ENCODE measurements around the gene OCRL.

The OCRL gene

GRCh38 chrX:129632443-129632842 is 92.4 kb downstream of the OCRL start:
- TF ChIP-seq MAX (IDR thresholded peaks at IDR 0.05) (no peak), ZBTB7A (IDR thresholded peaks at IDR 0.05; ENCODE audit: low read depth) (no peak), YY1 (IDR thresholded peaks at IDR 0.05; ENCODE audit: low read depth) (no peak), TEAD4 (IDR thresholded peaks at IDR 0.05) (no peak), USF1 (IDR thresholded peaks at IDR 0.05) (no peak)

- TF ChIP-seq YY1 (IDR thresholded peaks at IDR 0.05; ENCODE audit: low read depth): no peak
- TF ChIP-seq ZBTB7A (IDR thresholded peaks at IDR 0.05; ENCODE audit: low read depth): no peak
- TF ChIP-seq CREB1 (IDR thresholded peaks at IDR 0.05; ENCODE audit: low read depth): no peak
- no peak for TF ChIP-seq NFIC (IDR thresholded peaks at IDR 0.05)
- no peak for TF ChIP-seq TAF1 (IDR thresholded peaks at IDR 0.05; ENCODE audit: low read depth)
- no peak for TF ChIP-seq REST (IDR thresholded peaks at IDR 0.05; ENCODE audit: low read depth)
- no peak for TF ChIP-seq RAD21 (IDR thresholded peaks at IDR 0.05; ENCODE audit: low read depth)
- no peak for TF ChIP-seq TCF12 (IDR thresholded peaks at IDR 0.05; ENCODE audit: low read depth)
- no peak for TF ChIP-seq CEBPB (IDR thresholded peaks at IDR 0.05)
- no peak for TF ChIP-seq EP300 (IDR thresholded peaks at IDR 0.05; ENCODE audit: borderline replicate concordance)
- no peak for TF ChIP-seq USF1 (IDR thresholded peaks at IDR 0.05)
- no peak for TF ChIP-seq EGR1 (IDR thresholded peaks at IDR 0.05)
- TF ChIP-seq FOXM1 (IDR thresholded peaks at IDR 0.05; ENCODE audit: borderline replicate concordance, low read depth): no peak
- TF ChIP-seq TEAD4 (IDR thresholded peaks at IDR 0.05): no peak
- TF ChIP-seq MAX (IDR thresholded peaks at IDR 0.05): no peak
Measured at GRCh38 chrX:129634541-129634940, 94.5 kb downstream of the OCRL start.

- TF ChIP-seq TCF12 (IDR thresholded peaks at IDR 0.05; ENCODE audit: low read depth): no peak
- no peak for TF ChIP-seq NFIC (IDR thresholded peaks at IDR 0.05)
Measured at GRCh38 chrX:129636175-129636681, 96.2 kb downstream of the OCRL start.

GRCh38 chrX:129637217-129638109 is 97.4 kb downstream of the OCRL start:
- no peak for TF ChIP-seq CREB1 (IDR thresholded peaks at IDR 0.05; ENCODE audit: low read depth)
- peak; percentile 78 for TF ChIP-seq RAD21 (IDR thresholded peaks at IDR 0.05; ENCODE audit: low read depth)
- TF ChIP-seq REST (IDR thresholded peaks at IDR 0.05; ENCODE audit: low read depth): no peak

GRCh38 chrX:129638917-129639316 is 98.9 kb downstream of the OCRL start:
- TF ChIP-seq TEAD4 (IDR thresholded peaks at IDR 0.05): no peak
- TF ChIP-seq EP300 (IDR thresholded peaks at IDR 0.05; ENCODE audit: borderline replicate concordance): no peak
- no peak for TF ChIP-seq NFIC (IDR thresholded peaks at IDR 0.05)
- TF ChIP-seq FOXM1 (IDR thresholded peaks at IDR 0.05; ENCODE audit: borderline replicate concordance, low read depth): no peak
- TF ChIP-seq USF1 (IDR thresholded peaks at IDR 0.05): no peak
- TF ChIP-seq RAD21 (IDR thresholded peaks at IDR 0.05; ENCODE audit: low read depth): no peak
- no peak for TF ChIP-seq CEBPB (IDR thresholded peaks at IDR 0.05)
- TF ChIP-seq EGR1 (IDR thresholded peaks at IDR 0.05): no peak

- TF ChIP-seq FOXM1 (IDR thresholded peaks at IDR 0.05; ENCODE audit: borderline replicate concordance, low read depth) (no peak), MAX (IDR thresholded peaks at IDR 0.05) (no peak), TCF12 (IDR thresholded peaks at IDR 0.05; ENCODE audit: low read depth) (no peak), TEAD4 (IDR thresholded peaks at IDR 0.05) (no peak), EGR1 (IDR thresholded peaks at IDR 0.05) (no peak), REST (IDR thresholded peaks at IDR 0.05; ENCODE audit: low read depth) (no peak), ZBTB7A (IDR thresholded peaks at IDR 0.05; ENCODE audit: low read depth) (no peak), CEBPB (IDR thresholded peaks at IDR 0.05) (no peak), EP300 (IDR thresholded peaks at IDR 0.05; ENCODE audit: borderline replicate concordance) (no peak), USF1 (IDR thresholded peaks at IDR 0.05) (no peak), NFIC (IDR thresholded peaks at IDR 0.05) (no peak)
Measured at GRCh38 chrX:129640737-129641136, 100.7 kb downstream of the OCRL start.
